HCT116 (cell line): ENCODE data around the gene EEA1.

Experiments
- CTCF ChIP-seq, 3 experiments: fragments of 200-600 bp in 1 of 3; sonication (generic) in 1 of 3; IDR thresholded peaks in 2 of 3; conservative IDR thresholded peaks in 1 of 3; 2 replicates each; pipeline ENCODE4 v1.5.1; 2012 to 2017; ENCODE audit warnings: low read depth in 2 of 3, low read length in 2 of 3, antibody characterized with exemption in 1 of 3, borderline replicate concordance in 1 of 3, control low read depth in 1 of 3, mild to moderate bottlenecking in 1 of 3, mixed read lengths in 1 of 3, mixed run types in 1 of 3, moderate library complexity in 1 of 3; ENCODE audit not compliant: insufficient read depth in 1 of 3
- POLR2AphosphoS5 ChIP-seq: IDR thresholded peaks from 2 replicates; pipeline ENCODE4 v1.6.1; 2011; ENCODE audit warnings: mild to moderate bottlenecking, low read depth, low read length, moderate library complexity

- no peak for TF ChIP-seq POLR2AphosphoS5
- no peak for TF ChIP-seq CTCF (IDR thresholded peaks at IDR 0.05 in 2 of 3, conservative IDR thresholded peaks at IDR 0.05 in 1 of 3; ENCODE audit: borderline replicate concordance in 1 of 3, insufficient read depth in 1 of 3, low read depth in 2 of 3, low read length in 2 of 3)
These were observed 158.1 kb downstream of the EEA1 start for GRCh38 chr12:92771001-92771400.
